ENCODE results near the gene ZDHHC8.

ZDHHC8 gene

GRCh38 chr22:20196094-20196842, 64.7 kb downstream of the ZDHHC8 start:
- Histone ChIP-seq H2AFZ (ENCODE audit: low read depth, low read length) (no peak overlapping the region), H3K27me3 (ENCODE audit: low read depth, low read length) (peaks cover 25% of the 10 kb centered on the region), H3K4me1 (ENCODE audit: low read length) (peaks cover 3% of the 10 kb centered on the region; the same call in 1 of the 2 replicates), H4K20me1 (ENCODE audit: insufficient read depth, low read length) (no peaks in the 10 kb centered on the region), H3K36me3 (replicated peaks; ENCODE audit: low read depth, low read length) (no peaks in the 10 kb centered on the region), H3K79me2 (ENCODE audit: low read length) (no peaks in the 10 kb centered on the region), H3K4me2 (ENCODE audit: low read length) (no peak overlapping the region), H3K9me3 (ENCODE audit: insufficient read depth, low read length) (no peaks in the 10 kb centered on the region), H3K27ac (ENCODE audit: low read length) (no peak overlapping the region), H3K9ac (ENCODE audit: low read length) (no peak overlapping the region), H3K4me3 (ENCODE audit: low read length) (no peak overlapping the region)
- TF ChIP-seq CTCF (IDR thresholded peaks at IDR 0.05; ENCODE audit: low read depth, low read length) (no peak), EZH2phosphoT487 (IDR thresholded peaks at IDR 0.05; ENCODE audit: low read depth) (no peak)

All from OCI-LY3 (cell line).